HCT116 (cell line): ENCODE measurements around the gene EI24. TPM values are rescaled to one million over a fixed set of nuclear protein-coding genes. Genes with fewer than 3 reads are reported as not detected.

Experiments used
- ATAC-seq: fragments of 200-7000 bp; cut with Tn5 transposase; 2 replicates; pipeline ENCODE4 v1.9.1; 2020; ENCODE audit warnings: mild to moderate bottlenecking, moderate library complexity
- BruUV-seq: library from RNA; stranded (reverse); fragments of 400-500 nt; replicated peaks from 2 replicates; lab custom pipeline; 2021; lab: Mats Ljungman, UMichigan
- CTCF ChIA-PET: fragments of 300-600 bp; sonication (Branson Sonifier 250); formaldehyde crosslinking; loops from one replicate; lab custom pipeline; 2021; ENCODE audit warnings: antibody characterized with exemption; lab: Charles Lee
- POLR2A ChIA-PET: fragments of 300-600, 350-600 bp; sonication (Branson Sonifier 250); formaldehyde crosslinking; loops from one replicate; lab custom pipeline; 2021; ENCODE audit warnings: antibody characterized with exemption; lab: Charles Lee
- RAD21 ChIA-PET, 2 experiments: fragments of 300-600 bp; sonication (Branson Sonifier 250); formaldehyde crosslinking; loops; one replicate each; lab custom pipeline; 2023; ENCODE audit warnings: low total read pairs in 2 of 2; ENCODE audit not compliant: uncharacterized antibody in 2 of 2, unreplicated experiment in 2 of 2, low non-redundant PET in 1 of 2; lab: Charles Lee
- DNase-seq: peaks from one replicate; pipeline ENCODE4 v3.0.0-alpha.2; 2010; ENCODE audit warnings: low read depth, low spot score
- H2AFZ ChIP-seq: fragments of 200-600 bp; shearing (Covaris generic), sonication (generic); 2 replicates; pipeline ENCODE4 v1.6.1; 2017; ENCODE audit warnings: low read depth, mixed run types, mixed read lengths, antibody characterized with exemption, low read length; ENCODE audit not compliant: poor library complexity, severe bottlenecking
- H3K27ac ChIP-seq: 2 replicates; pipeline ENCODE4 v1.5.1; 2012; ENCODE audit warnings: low read depth, low read length
- H3K27me3 ChIP-seq: fragments of 200-600 bp; sonication (generic); 2 replicates; pipeline ENCODE4 v1.6.1; 2016; ENCODE audit warnings: mixed run types, low read length, mixed read lengths; ENCODE audit not compliant: insufficient read depth
- H3K36me3 ChIP-seq, 2 experiments: fragments of 200-500 bp in 1 of 2; fragments of 200-600 bp in 1 of 2; sonication (Bioruptor generic) in 1 of 2; sonication (generic) in 1 of 2; 2 replicates each; pipeline versions ENCODE4 v1.5.1 to v1.6.1; 2014 to 2016; ENCODE audit warnings: low read length in 2 of 2, inconsistent platforms in 1 of 2, mixed read lengths in 1 of 2, mixed run types in 1 of 2; ENCODE audit not compliant: insufficient read depth in 2 of 2, control insufficient read depth in 1 of 2
- H3K4me1 ChIP-seq, 2 experiments: fragments of 200-600 bp in 1 of 2; sonication (generic) in 1 of 2; 2 replicates each; pipeline versions ENCODE4 v1.5.1 to v1.6.1; 2012 to 2017; ENCODE audit warnings: low read length in 2 of 2, inconsistent platforms in 1 of 2, mild to moderate bottlenecking in 1 of 2, mixed read lengths in 1 of 2, mixed run types in 1 of 2, moderate library complexity in 1 of 2; ENCODE audit not compliant: insufficient read depth in 2 of 2, control insufficient read depth in 1 of 2
- H3K4me2 ChIP-seq: fragments of 200-600 bp; sonication (generic); 2 replicates; pipeline ENCODE4 v1.6.1; 2017; ENCODE audit warnings: mixed run types, low read length, mixed read lengths
- H3K4me3 ChIP-seq, 2 experiments: fragments of 200-600 bp in 1 of 2; sonication (generic) in 1 of 2; replicated peaks in 1 of 2; 2 replicates each; pipeline ENCODE4 v1.5.1; 2011 to 2016; ENCODE audit warnings: low read length in 2 of 2, control low read depth in 1 of 2, low read depth in 1 of 2, mild to moderate bottlenecking in 1 of 2, mixed read lengths in 1 of 2, mixed run types in 1 of 2
- H3K79me2 ChIP-seq: fragments of 200-600 bp; sonication (generic); 2 replicates; pipeline ENCODE4 v1.6.1; 2017; ENCODE audit warnings: mild to moderate bottlenecking, mixed run types, low read length, moderate library complexity, mixed read lengths; ENCODE audit not compliant: insufficient read depth
- H3K9ac ChIP-seq: fragments of 200-600 bp; sonication (generic); 2 replicates; pipeline ENCODE4 v1.6.1; 2016; ENCODE audit warnings: low read length, mixed read lengths
- H3K9me2 ChIP-seq: fragments of 200-600 bp; sonication (generic), shearing (Covaris generic); 2 replicates; pipeline ENCODE4 v1.6.1; 2017; ENCODE audit warnings: mixed run types, mild to moderate bottlenecking, moderate library complexity; ENCODE audit not compliant: insufficient read depth
- H3K9me3 ChIP-seq, 2 experiments: fragments of 200-500 bp in 1 of 2; fragments of 200-600 bp in 1 of 2; sonication (Bioruptor generic) in 1 of 2; sonication (generic) in 1 of 2; 2 replicates each; pipeline ENCODE4 v1.6.1; 2014 to 2017; ENCODE audit warnings: low read length in 2 of 2, mixed read lengths in 2 of 2, inconsistent platforms in 1 of 2, low read depth in 1 of 2, mild to moderate bottlenecking in 1 of 2, mixed run types in 1 of 2, moderate library complexity in 1 of 2; ENCODE audit not compliant: control insufficient read depth in 1 of 2, insufficient read depth in 1 of 2
- H4K20me1 ChIP-seq: fragments of 200-600 bp; sonication (generic), shearing (Covaris generic); 2 replicates; pipeline ENCODE4 v1.6.1; 2017; ENCODE audit warnings: mixed run types, mild to moderate bottlenecking, moderate library complexity; ENCODE audit not compliant: insufficient read depth
- ATF3 ChIP-seq: IDR thresholded peaks from 2 replicates; pipeline ENCODE4 v1.6.1; 2012
- CBX3 ChIP-seq: IDR thresholded peaks from 2 replicates; pipeline ENCODE4 v1.6.1; 2012; ENCODE audit warnings: low read depth
- CEBPB ChIP-seq: IDR thresholded peaks from 2 replicates; pipeline ENCODE4 v1.6.1; 2012; ENCODE audit warnings: low read depth
- CTCF ChIP-seq, 3 experiments: fragments of 200-600 bp in 1 of 3; sonication (generic) in 1 of 3; IDR thresholded peaks in 2 of 3; conservative IDR thresholded peaks in 1 of 3; 2 replicates each; pipeline ENCODE4 v1.5.1; 2012 to 2017; ENCODE audit warnings: low read depth in 2 of 3, low read length in 2 of 3, antibody characterized with exemption in 1 of 3, borderline replicate concordance in 1 of 3, control low read depth in 1 of 3, mild to moderate bottlenecking in 1 of 3, mixed read lengths in 1 of 3, mixed run types in 1 of 3, moderate library complexity in 1 of 3; ENCODE audit not compliant: insufficient read depth in 1 of 3
- EGR1 ChIP-seq: IDR thresholded peaks from 2 replicates; pipeline ENCODE4 v1.6.1; 2012; ENCODE audit warnings: low read depth
- ELF1 ChIP-seq: IDR thresholded peaks from 2 replicates; pipeline ENCODE4 v1.6.1; 2012; ENCODE audit warnings: low read depth, borderline replicate concordance
- EZH2phosphoT487 ChIP-seq: fragments of 200-600 bp; IDR thresholded peaks from 2 replicates; pipeline ENCODE4 v1.6.1; 2018; ENCODE audit warnings: antibody characterized with exemption, borderline replicate concordance
- MAX ChIP-seq: IDR thresholded peaks from 2 replicates; pipeline ENCODE4 v1.6.1; 2012
- POLR2A ChIP-seq: IDR thresholded peaks from 2 replicates; pipeline ENCODE4 v1.7.0; 2011; ENCODE audit warnings: borderline replicate concordance; ENCODE audit not compliant: insufficient read depth, insufficient read length; ENCODE audit errors: extremely low read depth
- RAD21 ChIP-seq: IDR thresholded peaks from 2 replicates; pipeline ENCODE4 v1.6.1; 2012; ENCODE audit warnings: low read depth, mild to moderate bottlenecking
- REST ChIP-seq: IDR thresholded peaks from 2 replicates; pipeline ENCODE4 v1.6.1; 2012; ENCODE audit warnings: low read depth
- SIN3A ChIP-seq: IDR thresholded peaks from 2 replicates; pipeline ENCODE4 v1.6.1; 2012; ENCODE audit warnings: low read depth
- TCF7L2 ChIP-seq: IDR thresholded peaks from 2 replicates; pipeline ENCODE4 v1.7.0; 2011; ENCODE audit warnings: borderline replicate concordance, inconsistent platforms; ENCODE audit not compliant: insufficient read depth, insufficient read length; ENCODE audit errors: extremely low read depth
- ZFX ChIP-seq: fragments of 450-650 bp; IDR thresholded peaks from 2 replicates; pipeline ENCODE4 v1.6.1; 2017
- ZNF274 ChIP-seq: fragments of 200-500 bp; sonication (Bioruptor generic); IDR thresholded peaks from 2 replicates; pipeline ENCODE4 v1.6.1; 2014; ENCODE audit warnings: mild to moderate bottlenecking, low read depth, low read length, inconsistent platforms
- intact Hi-C: fragments of 100-400 bp; cut with micrococcal nuclease; formaldehyde crosslinking; loops from 2 replicates; pipeline ENCODE4 v1.10.0; 2022
- total RNA-seq: library from RNA; stranded (reverse); gene quantifications from one replicate; pipeline ENCODE4 v1.2.1, GENCODE V29; 2021; ENCODE audit not compliant: unreplicated experiment

The EI24 gene
- total RNA-seq, 1 experiment from 2014 or later: 130 TPM

GRCh38 chr11:125554038-125554437, 15.2 kb upstream of the EI24 start:
- Histone ChIP-seq H3K4me3 (no peak overlapping the region), H3K4me2 (no peak overlapping the region), H3K9ac (no peak overlapping the region), H4K20me1 (no peaks in the 10 kb centered on the region), H3K36me3 (no peaks in the 10 kb centered on the region), H3K27ac (no peak overlapping the region), H3K27me3 (no peaks in the 10 kb centered on the region), H3K9me2 (no peaks in the 10 kb centered on the region), H2AFZ (no peak overlapping the region), H3K4me1 (no peaks in the 10 kb centered on the region), H3K9me3 (no peaks in the 10 kb centered on the region), H3K79me2 (no peaks in the 10 kb centered on the region)
- BruUV-seq: no TSS peak
- ChIA-PET POLR2A (no interaction called here), RAD21 (interaction anchor here in 1 of 2 experiments (1.1 kb wide), 1 partner anchor 321 kb away, joined by 3 read pairs; no protein-coding TSS in a partner anchor), CTCF (interaction anchor here (0.5 to 1.3 kb wide), 3 partner anchors 15 to 349 kb away, joined by 3 to 5 read pairs (median 3); partner anchors contain the start of genes EI24 and PUS3)
- ATAC-seq: peak; percentile 85
- TF ChIP-seq POLR2A (no peak), ELF1 (no peak), CEBPB (no peak), ZNF274 (no peak), CBX3 (no peak), ATF3 (no peak), REST (no peak), RAD21 (peak; percentile 58), CTCF (IDR thresholded peaks at IDR 0.05 in 2 of 3, conservative IDR thresholded peaks at IDR 0.05 in 1 of 3; ENCODE audit: borderline replicate concordance in 1 of 3, insufficient read depth in 1 of 3, low read depth in 2 of 3, low read length in 2 of 3) (peak in 2 of 3 experiments; percentile 21 to 36; a peak in 2 of 6 replicates), ZFX (no peak), MAX (peak; percentile 73), EZH2phosphoT487 (no peak), TCF7L2 (no peak), EGR1 (no peak), SIN3A (no peak)
- DNase-seq: peak; percentile 13
- intact Hi-C loops: loop anchor here (1.0 kb wide), 1 partner anchor 320 kb away; no protein-coding TSS in a partner anchor
